Measurements from ENCODE around the gene CRTAC1.

The CRTAC1 gene

GRCh38 chr10:97892506-97892905, 137.9 kb downstream of the CRTAC1 start:
- no peak for FAIRE-seq

- FAIRE-seq = no peak
Observed at GRCh38 chr10:97891497-97892167, 138.8 kb downstream of the CRTAC1 start.

GRCh38 chr10:97889461-97890265, 140.8 kb downstream of the CRTAC1 start:
- no peak for FAIRE-seq

- no peak for FAIRE-seq
Observed at GRCh38 chr10:97888641-97889262, 141.7 kb downstream of the CRTAC1 start.

GRCh38 chr10:97888134-97888533, 142.3 kb downstream of the CRTAC1 start:
- FAIRE-seq = no peak

- FAIRE-seq = no peak
Observed at GRCh38 chr10:97887399-97887798, 143.0 kb downstream of the CRTAC1 start.

GRCh38 chr10:97886286-97886685, 144.1 kb downstream of the CRTAC1 start:
- FAIRE-seq = no peak

- FAIRE-seq = no peak
Observed at GRCh38 chr10:97883092-97883485, 147.3 kb downstream of the CRTAC1 start.

- no peak for FAIRE-seq
Observed at GRCh38 chr10:97882142-97883091, 148.0 kb downstream of the CRTAC1 start.

- FAIRE-seq = no peak
Observed at GRCh38 chr10:97880109-97880508, 150.3 kb downstream of the CRTAC1 start.

GRCh38 chr10:97879241-97879640, 151.2 kb downstream of the CRTAC1 start:
- FAIRE-seq = no peak

- FAIRE-seq = no peak
Observed at GRCh38 chr10:97876402-97876801, 154.0 kb downstream of the CRTAC1 start.

GRCh38 chr10:97875391-97875790, 155.0 kb downstream of the CRTAC1 start:
- FAIRE-seq = no peak

- FAIRE-seq = no peak
Observed at GRCh38 chr10:97874332-97874731, 156.1 kb downstream of the CRTAC1 start.

- FAIRE-seq = no peak
Observed at GRCh38 chr10:97873569-97873968, 156.9 kb downstream of the CRTAC1 start.

- FAIRE-seq = no peak
Observed at GRCh38 chr10:97870990-97871389, 159.4 kb downstream of the CRTAC1 start.

- peak; percentile 76 for FAIRE-seq
Observed at GRCh38 chr10:97869091-97870042, 161.1 kb downstream of the CRTAC1 start.

GRCh38 chr10:97868134-97868685, 162.2 kb downstream of the CRTAC1 start:
- FAIRE-seq = no peak

GRCh38 chr10:97867220-97867800, 163.1 kb downstream of the CRTAC1 start:
- no peak for FAIRE-seq

GRCh38 chr10:97866524-97867219, 163.7 kb downstream of the CRTAC1 start:
- FAIRE-seq = no peak

All from islet of Langerhans (tissue), 1 donor.